Liver (tissue), 3 donors: Measurements from ENCODE around the gene GAB2.

Experiments
- ATF3 ChIP-seq: IDR thresholded peaks from 2 replicates; pipeline ENCODE4 v1.6.1; 2016; ENCODE audit warnings: antibody characterized with exemption
- MAX ChIP-seq: IDR thresholded peaks from 2 replicates; pipeline ENCODE4 v1.6.1; 2016; ENCODE audit warnings: antibody characterized with exemption
- RAD21 ChIP-seq, 2 donors: IDR thresholded peaks; 2 replicates each; pipeline ENCODE4 v1.6.1; 2016; ENCODE audit warnings: antibody characterized with exemption in 2 of 2, mild to moderate bottlenecking in 2 of 2
- RXRA ChIP-seq, 2 donors: IDR thresholded peaks; 2 replicates each; pipeline ENCODE4 v1.6.1; 2017 to 2018; ENCODE audit warnings: antibody characterized with exemption in 2 of 2, mild to moderate bottlenecking in 1 of 2
- SP1 ChIP-seq: IDR thresholded peaks from 2 replicates; pipeline ENCODE4 v1.6.1; 2018; ENCODE audit warnings: antibody characterized with exemption, mild to moderate bottlenecking
- TAF1 ChIP-seq: conservative IDR thresholded peaks from 2 replicates; pipeline ENCODE4 v1.6.1; 2016; ENCODE audit warnings: antibody characterized with exemption, mild to moderate bottlenecking
- TF ChIP-seq, protein P1 (sequence below): fragments of 150-350 bp; IDR thresholded peaks from 2 replicates; pipeline ENCODE4 v1.5.1; 2017; ENCODE audit warnings: improper control_type of control experiment, low read depth, low read length; ENCODE audit not compliant: missing input control
- donor health status: healthy.
- donor health status: healthy.

DNA sequence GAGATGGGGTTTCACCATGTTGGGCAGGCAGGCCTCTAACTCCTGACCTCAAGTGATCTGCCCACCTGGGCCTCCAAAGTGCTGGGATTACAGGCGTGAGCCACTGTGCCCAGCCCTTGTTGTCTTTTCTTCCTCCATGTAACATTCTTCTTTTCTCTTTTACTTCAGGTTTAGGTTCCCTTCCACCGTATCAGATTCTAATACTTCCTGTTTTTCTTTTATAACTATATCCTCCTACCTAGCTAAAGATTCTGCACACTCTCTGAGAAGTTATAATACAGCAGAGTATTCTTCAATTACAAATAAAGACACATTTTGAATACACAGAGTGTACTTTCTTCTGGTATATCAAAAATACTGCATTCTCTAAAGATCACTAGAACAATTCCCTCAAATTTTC is 33.2 kb upstream of the GAB2 start:
- TF ChIP-seq, protein P1, sequence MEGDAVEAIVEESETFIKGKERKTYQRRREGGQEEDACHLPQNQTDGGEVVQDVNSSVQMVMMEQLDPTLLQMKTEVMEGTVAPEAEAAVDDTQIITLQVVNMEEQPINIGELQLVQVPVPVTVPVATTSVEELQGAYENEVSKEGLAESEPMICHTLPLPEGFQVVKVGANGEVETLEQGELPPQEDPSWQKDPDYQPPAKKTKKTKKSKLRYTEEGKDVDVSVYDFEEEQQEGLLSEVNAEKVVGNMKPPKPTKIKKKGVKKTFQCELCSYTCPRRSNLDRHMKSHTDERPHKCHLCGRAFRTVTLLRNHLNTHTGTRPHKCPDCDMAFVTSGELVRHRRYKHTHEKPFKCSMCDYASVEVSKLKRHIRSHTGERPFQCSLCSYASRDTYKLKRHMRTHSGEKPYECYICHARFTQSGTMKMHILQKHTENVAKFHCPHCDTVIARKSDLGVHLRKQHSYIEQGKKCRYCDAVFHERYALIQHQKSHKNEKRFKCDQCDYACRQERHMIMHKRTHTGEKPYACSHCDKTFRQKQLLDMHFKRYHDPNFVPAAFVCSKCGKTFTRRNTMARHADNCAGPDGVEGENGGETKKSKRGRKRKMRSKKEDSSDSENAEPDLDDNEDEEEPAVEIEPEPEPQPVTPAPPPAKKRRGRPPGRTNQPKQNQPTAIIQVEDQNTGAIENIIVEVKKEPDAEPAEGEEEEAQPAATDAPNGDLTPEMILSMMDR: no peak
- TF ChIP-seq MAX (no peak), ATF3 (no peak), RAD21 (IDR thresholded peaks at IDR 0.05) (no peak), RXRA (IDR thresholded peaks at IDR 0.05) (no peak), TAF1 (no peak), SP1 (no peak)
